ENCODE results near the gene SIRPB1.
"Not testable (repeated sequence)": the region's sequence is repeated elsewhere in the genome, so short reads cannot be mapped to it uniquely, and the experiment has no call there.

DNA sequence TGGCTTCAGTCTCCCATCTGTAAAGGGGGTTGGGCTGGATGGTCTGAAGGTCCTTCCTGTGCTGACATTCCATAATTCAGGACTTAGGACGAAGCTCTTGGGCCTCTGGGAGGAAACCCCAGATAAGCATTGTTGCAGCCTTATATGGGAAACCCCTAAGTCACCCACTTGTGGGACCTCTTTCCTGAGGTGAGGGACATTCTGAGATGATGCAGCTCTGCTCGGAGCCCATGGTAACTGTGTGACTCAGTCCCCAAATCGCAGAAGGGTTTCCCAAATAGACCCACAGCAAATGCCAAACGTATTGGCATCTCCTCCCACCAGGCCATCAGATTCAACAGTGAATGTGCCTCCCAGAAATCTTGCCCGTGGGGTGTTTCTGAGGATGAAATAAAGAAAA is 9.4 kb downstream of the SIRPB1 start:
- TF ChIP-seq, protein P1, sequence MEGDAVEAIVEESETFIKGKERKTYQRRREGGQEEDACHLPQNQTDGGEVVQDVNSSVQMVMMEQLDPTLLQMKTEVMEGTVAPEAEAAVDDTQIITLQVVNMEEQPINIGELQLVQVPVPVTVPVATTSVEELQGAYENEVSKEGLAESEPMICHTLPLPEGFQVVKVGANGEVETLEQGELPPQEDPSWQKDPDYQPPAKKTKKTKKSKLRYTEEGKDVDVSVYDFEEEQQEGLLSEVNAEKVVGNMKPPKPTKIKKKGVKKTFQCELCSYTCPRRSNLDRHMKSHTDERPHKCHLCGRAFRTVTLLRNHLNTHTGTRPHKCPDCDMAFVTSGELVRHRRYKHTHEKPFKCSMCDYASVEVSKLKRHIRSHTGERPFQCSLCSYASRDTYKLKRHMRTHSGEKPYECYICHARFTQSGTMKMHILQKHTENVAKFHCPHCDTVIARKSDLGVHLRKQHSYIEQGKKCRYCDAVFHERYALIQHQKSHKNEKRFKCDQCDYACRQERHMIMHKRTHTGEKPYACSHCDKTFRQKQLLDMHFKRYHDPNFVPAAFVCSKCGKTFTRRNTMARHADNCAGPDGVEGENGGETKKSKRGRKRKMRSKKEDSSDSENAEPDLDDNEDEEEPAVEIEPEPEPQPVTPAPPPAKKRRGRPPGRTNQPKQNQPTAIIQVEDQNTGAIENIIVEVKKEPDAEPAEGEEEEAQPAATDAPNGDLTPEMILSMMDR (IDR thresholded peaks at IDR 0.05): not testable (repeated sequence)
- not testable (repeated sequence) for TF ChIP-seq POLR2A (IDR thresholded peaks at IDR 0.05)
